Liver (tissue), 9 donors: ENCODE data around the gene PROCA1. TPM values are rescaled to one million over a fixed set of nuclear protein-coding genes. Genes with fewer than 3 reads are reported as not detected.
A peak's percentile ranks its signal among the peaks of the same experiment; 100 is the strongest.

Experiments
- DNase-seq: peaks from one replicate; pipeline ENCODE4 v3.0.0-alpha.2; 2017; ENCODE audit warnings: low spot score
- H3K27ac ChIP-seq, 2 donors: one replicate each; pipeline ENCODE4 v1.7.0; 2013; ENCODE audit warnings: inconsistent platforms in 2 of 2, low read length in 2 of 2, control low read depth in 1 of 2, low read depth in 1 of 2, mild to moderate bottlenecking in 1 of 2
- H3K27me3 ChIP-seq, 4 donors: one replicate each; pipeline versions ENCODE4 v1.6.1 to v1.7.0; 2013; ENCODE audit warnings: low read length in 3 of 4, inconsistent platforms in 1 of 4, mild to moderate bottlenecking in 1 of 4, moderate library complexity in 1 of 4; ENCODE audit not compliant: control insufficient read depth in 4 of 4, insufficient read depth in 4 of 4
- H3K36me3 ChIP-seq, 4 donors: one replicate each; pipeline versions ENCODE4 v1.6.1 to v1.7.0; 2013; ENCODE audit warnings: low read length in 3 of 4, mild to moderate bottlenecking in 3 of 4, low read depth in 1 of 4, moderate library complexity in 1 of 4; ENCODE audit not compliant: control insufficient read depth in 4 of 4, insufficient read depth in 3 of 4
- H3K4me1 ChIP-seq, 4 donors: one replicate each; pipeline versions ENCODE4 v1.6.1 to v1.7.0; 2013; ENCODE audit warnings: low read length in 3 of 4, mild to moderate bottlenecking in 3 of 4, moderate library complexity in 1 of 4; ENCODE audit not compliant: control insufficient read depth in 4 of 4, insufficient read depth in 4 of 4
- H3K4me3 ChIP-seq, 3 donors: one replicate each; pipeline versions ENCODE4 v1.6.1 to v1.7.0; 2013; ENCODE audit warnings: low read length in 3 of 3, control low read depth in 1 of 3, low read depth in 1 of 3, mild to moderate bottlenecking in 1 of 3
- H3K9ac ChIP-seq, 2 donors: one replicate each; pipeline ENCODE4 v1.7.0; 2013; ENCODE audit warnings: low read length in 2 of 2, mild to moderate bottlenecking in 2 of 2, moderate library complexity in 2 of 2, control low read depth in 1 of 2, low read depth in 1 of 2
- H3K9me3 ChIP-seq, 4 donors: one replicate each; pipeline versions ENCODE4 v1.6.1 to v1.7.0; 2013; ENCODE audit warnings: low read length in 3 of 4; ENCODE audit not compliant: control insufficient read depth in 4 of 4
- ATF3 ChIP-seq: IDR thresholded peaks from 2 replicates; pipeline ENCODE4 v1.6.1; 2016; ENCODE audit warnings: antibody characterized with exemption
- EGR1 ChIP-seq, 2 donors: IDR thresholded peaks; 2 replicates each; pipeline ENCODE4 v1.6.1; 2016 to 2018; ENCODE audit warnings: antibody characterized with exemption in 2 of 2, low read depth in 2 of 2
- FOXA1 ChIP-seq: IDR thresholded peaks from 2 replicates; pipeline ENCODE4 v1.6.1; 2016; ENCODE audit warnings: antibody characterized with exemption
- FOXA2 ChIP-seq: IDR thresholded peaks from 2 replicates; pipeline ENCODE4 v1.6.1; 2016; ENCODE audit warnings: antibody characterized with exemption
- HNF4A ChIP-seq, 2 donors: conservative IDR thresholded peaks; 2 replicates each; pipeline ENCODE4 v1.6.1; 2016; ENCODE audit warnings: antibody characterized with exemption in 2 of 2, mild to moderate bottlenecking in 2 of 2
- HNF4G ChIP-seq: IDR thresholded peaks from 2 replicates; pipeline ENCODE4 v1.6.1; 2016; ENCODE audit warnings: antibody characterized with exemption
- JUND ChIP-seq, 2 donors: IDR thresholded peaks; 2 replicates each; pipeline ENCODE4 v1.6.1; 2016; ENCODE audit warnings: antibody characterized with exemption in 2 of 2
- MAX ChIP-seq: IDR thresholded peaks from 2 replicates; pipeline ENCODE4 v1.6.1; 2016; ENCODE audit warnings: antibody characterized with exemption
- NR2F2 ChIP-seq: IDR thresholded peaks from 2 replicates; pipeline ENCODE4 v1.6.1; 2016; ENCODE audit warnings: antibody characterized with exemption
- RAD21 ChIP-seq, 2 donors: IDR thresholded peaks; 2 replicates each; pipeline ENCODE4 v1.6.1; 2016; ENCODE audit warnings: antibody characterized with exemption in 2 of 2, mild to moderate bottlenecking in 2 of 2
- RXRA ChIP-seq, 2 donors: IDR thresholded peaks; 2 replicates each; pipeline ENCODE4 v1.6.1; 2017 to 2018; ENCODE audit warnings: antibody characterized with exemption in 2 of 2, mild to moderate bottlenecking in 1 of 2
- SP1 ChIP-seq: IDR thresholded peaks from 2 replicates; pipeline ENCODE4 v1.6.1; 2018; ENCODE audit warnings: antibody characterized with exemption, mild to moderate bottlenecking
- TAF1 ChIP-seq: conservative IDR thresholded peaks from 2 replicates; pipeline ENCODE4 v1.6.1; 2016; ENCODE audit warnings: antibody characterized with exemption, mild to moderate bottlenecking
- YY1 ChIP-seq: IDR thresholded peaks from 2 replicates; pipeline ENCODE4 v1.6.1; 2016; ENCODE audit warnings: antibody characterized with exemption, mild to moderate bottlenecking
- ZBTB33 ChIP-seq: IDR thresholded peaks from 2 replicates; pipeline ENCODE4 v1.6.1; 2016; ENCODE audit warnings: antibody characterized with exemption
- WGBS: extraction: QIAGEN DNeasy Blood & Tissue Kit; methylation state at CpG from one replicate; pipeline ENCODE4 v1.1.7; 2013; 5-methylcytosine and 5-hydroxymethylcytosine counted together
- polyA plus RNA-seq, 2 donors: library from polyadenylated mRNA; stranded (reverse) in 1 of 2; unstranded in 1 of 2; fragments of 200-250 nt in 1 of 2; fragments of >200 nt in 1 of 2; fragmentation: Nextera tagmentation in 1 of 2; extraction: Ambion mirVana in 1 of 2; gene quantifications; one replicate each; pipeline versions ENCODE4 v1.2.1 to v1.2.3, GENCODE V29; 2013 to 2015
- total RNA-seq, 2 donors: library from RNA; depleted of rRNA; stranded (reverse); fragments of >200 nt; gene quantifications; one replicate each; pipeline ENCODE4 v1.2.3, GENCODE V29; 2014
- TF ChIP-seq, protein P1 (sequence below): fragments of 150-350 bp; IDR thresholded peaks from 2 replicates; pipeline ENCODE4 v1.5.1; 2017; ENCODE audit warnings: improper control_type of control experiment, low read depth, low read length; ENCODE audit not compliant: missing input control
- donor health status: healthy.
- donor health status: healthy.
- donor health status: healthy.
- donor health status: healthy.
- donor health status: healthy.

The PROCA1 gene
- total and polyA plus RNA-seq, 4 donors: 0.16 to 0.65 (median 0.35) TPM

DNA sequence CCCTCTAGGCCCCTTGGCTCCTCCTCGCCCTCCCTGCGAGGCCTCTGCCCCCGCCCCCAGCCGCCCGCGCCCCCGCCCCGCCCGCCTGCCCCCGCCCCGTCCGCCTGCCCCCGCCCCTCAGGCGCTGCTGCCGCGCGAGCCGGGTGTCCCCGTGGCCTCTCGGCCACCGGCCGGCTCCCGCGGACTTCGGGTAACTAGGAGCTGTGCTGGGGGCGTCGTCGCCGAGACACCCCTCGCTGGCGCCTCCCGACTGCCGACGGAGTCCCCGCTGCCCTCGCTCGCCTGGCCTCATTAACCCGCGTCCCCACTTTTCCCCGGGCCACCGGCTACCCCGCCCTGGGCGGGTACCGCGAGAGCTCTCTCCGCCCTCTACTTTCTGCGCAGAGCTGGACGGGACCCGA is 14.5 kb upstream of the PROCA1 start, which contains the start of gene TLCD1:
Gene TLCD1, minus strand, starts transcription at position 8 of the 401 bp plus-strand sequence. CDS start 136 bp downstream, outside the sequence.
- peak; percentile 84 for DNase-seq
- H3K27ac ChIP-seq: peak within 1 kb of the TSS; percentile 97 to 99
- H3K9me3 ChIP-seq: no peaks in the 10 kb centered on the region
- peaks cover 2 to 36% (median 24%) of the 10 kb centered on the region in 4 donors for H3K4me1 ChIP-seq
- H3K9ac ChIP-seq: peak within 1 kb of the TSS in 1 of 2 donors; percentile 51
- no peaks in the 10 kb centered on the region for H3K27me3 ChIP-seq
- peak within 1 kb of the TSS; percentile 56 to 66 (median 60) for H3K4me3 ChIP-seq
- TF ChIP-seq FOXA1 (no peak), YY1 (no peak), NR2F2 (peak; percentile 6), ZBTB33 (peak; percentile 66)
- under 1% methylated on average over 49 of the region's 49 CpGs for WGBS
- peaks cover 10 to 28% (median 22%) of the 10 kb centered on the region in 4 donors for H3K36me3 ChIP-seq

DNA sequence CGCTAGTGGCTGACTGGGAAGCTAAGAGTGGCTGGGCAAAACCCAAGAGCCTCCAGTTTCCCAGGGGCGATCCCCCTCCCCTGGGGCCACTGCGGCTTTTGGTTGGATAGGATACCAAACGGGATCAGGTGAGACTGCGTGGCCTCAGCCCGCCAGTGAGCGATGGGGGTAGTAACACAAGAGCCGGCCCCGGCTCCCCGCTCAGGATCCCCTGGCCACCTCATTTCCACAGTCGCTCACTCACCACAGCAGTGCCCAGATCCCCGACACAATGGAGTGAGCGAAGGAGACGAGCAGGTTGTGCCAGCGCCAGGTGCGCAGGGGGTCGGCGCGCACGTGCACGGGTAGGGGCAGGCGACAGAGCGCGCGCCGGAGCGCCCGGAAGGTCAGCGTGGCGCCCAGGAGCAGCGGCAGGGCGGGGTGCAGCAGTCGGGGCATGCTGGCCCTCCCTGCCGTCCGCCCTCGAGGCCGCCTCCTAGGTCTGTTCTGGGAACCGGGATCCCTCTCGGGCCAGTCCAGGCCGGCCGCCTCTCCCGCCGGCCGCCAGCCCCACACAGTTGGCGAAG is 14.1 kb upstream of the PROCA1 start:
- no peak for DNase-seq
- under 1% methylated on average over 45 of the region's 45 CpGs for WGBS
- TF ChIP-seq HNF4A (conservative IDR thresholded peaks at IDR 0.05) (no peak), HNF4G (no peak), EGR1 (IDR thresholded peaks at IDR 0.05; ENCODE audit: low read depth in 2 of 2) (no peak), RXRA (IDR thresholded peaks at IDR 0.05) (no peak), SP1 (no peak), TAF1 (no peak)
- no peaks in the 10 kb centered on the region for H3K9me3 ChIP-seq
- H3K36me3 ChIP-seq: peaks cover 10 to 28% (median 22%) of the 10 kb centered on the region in 4 donors
- H3K4me1 ChIP-seq: peaks cover 6 to 41% (median 29%) of the 10 kb centered on the region in 4 donors
- peak overlapping the region in 1 of 2 donors; percentile 51 for H3K9ac ChIP-seq
- no peaks in the 10 kb centered on the region for H3K27me3 ChIP-seq
- H3K4me3 ChIP-seq: peak overlapping the region; percentile 53 to 66 (median 60)
- peak overlapping the region; percentile 72 to 77 for H3K27ac ChIP-seq

DNA sequence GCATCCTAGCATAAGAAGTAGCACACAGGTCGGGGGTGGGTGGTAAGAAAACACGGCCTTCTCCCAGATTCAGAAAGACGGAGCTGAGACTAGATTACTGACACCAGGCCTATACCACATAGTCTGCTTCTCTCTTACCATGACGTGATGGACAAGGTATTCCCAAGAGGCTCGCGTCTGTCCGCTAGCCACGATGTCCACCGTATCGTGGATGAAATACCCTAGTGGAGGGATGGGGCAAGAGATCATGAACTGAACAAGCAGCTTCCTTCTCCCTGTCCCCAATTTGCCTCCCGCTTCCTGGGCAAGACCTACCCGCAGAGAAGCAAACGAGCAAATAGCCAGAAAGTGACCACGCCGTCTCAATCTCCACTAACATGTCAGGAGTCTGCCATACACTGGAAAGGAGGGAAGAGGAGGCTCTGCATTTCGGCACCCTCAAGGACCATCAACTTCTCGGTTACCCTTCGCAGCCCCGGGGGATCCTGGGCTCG is 13.5 kb upstream of the PROCA1 start:
- Histone ChIP-seq H3K27ac (peak overlapping the region in 1 of 2 donors; percentile 72), H3K27me3 (no peaks in the 10 kb centered on the region), H3K4me1 (peaks cover 6 to 45% (median 33%) of the 10 kb centered on the region in 4 donors), H3K4me3 (peak overlapping the region in 2 of 3 donors; percentile 60 to 66), H3K9me3 (no peaks in the 10 kb centered on the region), H3K9ac (no peak overlapping the region), H3K36me3 (peaks cover 10 to 28% (median 22%) of the 10 kb centered on the region in 4 donors)
- DNase-seq: no peak
- 31% methylated on average over 20 of the region's 20 CpGs for WGBS
- TF ChIP-seq RAD21 (IDR thresholded peaks at IDR 0.05): no peak
- TF ChIP-seq, protein P1, sequence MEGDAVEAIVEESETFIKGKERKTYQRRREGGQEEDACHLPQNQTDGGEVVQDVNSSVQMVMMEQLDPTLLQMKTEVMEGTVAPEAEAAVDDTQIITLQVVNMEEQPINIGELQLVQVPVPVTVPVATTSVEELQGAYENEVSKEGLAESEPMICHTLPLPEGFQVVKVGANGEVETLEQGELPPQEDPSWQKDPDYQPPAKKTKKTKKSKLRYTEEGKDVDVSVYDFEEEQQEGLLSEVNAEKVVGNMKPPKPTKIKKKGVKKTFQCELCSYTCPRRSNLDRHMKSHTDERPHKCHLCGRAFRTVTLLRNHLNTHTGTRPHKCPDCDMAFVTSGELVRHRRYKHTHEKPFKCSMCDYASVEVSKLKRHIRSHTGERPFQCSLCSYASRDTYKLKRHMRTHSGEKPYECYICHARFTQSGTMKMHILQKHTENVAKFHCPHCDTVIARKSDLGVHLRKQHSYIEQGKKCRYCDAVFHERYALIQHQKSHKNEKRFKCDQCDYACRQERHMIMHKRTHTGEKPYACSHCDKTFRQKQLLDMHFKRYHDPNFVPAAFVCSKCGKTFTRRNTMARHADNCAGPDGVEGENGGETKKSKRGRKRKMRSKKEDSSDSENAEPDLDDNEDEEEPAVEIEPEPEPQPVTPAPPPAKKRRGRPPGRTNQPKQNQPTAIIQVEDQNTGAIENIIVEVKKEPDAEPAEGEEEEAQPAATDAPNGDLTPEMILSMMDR: no peak
- TF ChIP-seq RXRA (IDR thresholded peaks at IDR 0.05): no peak
- TF ChIP-seq NR2F2: no peak
- no peak for TF ChIP-seq FOXA1
- no peak for TF ChIP-seq MAX
- TF ChIP-seq FOXA2: no peak
- no peak for TF ChIP-seq EGR1 (IDR thresholded peaks at IDR 0.05; ENCODE audit: low read depth in 2 of 2)
- no peak for TF ChIP-seq YY1
- TF ChIP-seq HNF4G: no peak
- no peak for TF ChIP-seq JUND (IDR thresholded peaks at IDR 0.05)
- no peak for TF ChIP-seq ATF3
